Inflammatory macrophage (primary cell): ENCODE results near the gene UBE2E3.

Experiments
- DNase-seq, 2 donors: peaks; one replicate each; pipeline ENCODE4 v3.0.0-alpha.2; 2020 to 2022

UBE2E3 gene

GRCh38 chr2:180979749-180980105 is 678 bp upstream of the UBE2E3 start:
- DNase-seq, result no peak

GRCh38 chr2:180980943-180981911 is 822 bp downstream of the UBE2E3 start:
- peak; percentile 21 to 34 for DNase-seq

- DNase-seq, result peak; percentile 43 to 59
Measured at GRCh38 chr2:180983468-180984242, 3.2 kb downstream of the UBE2E3 start.

GRCh38 chr2:180985771-180986395 is 5.5 kb downstream of the UBE2E3 start:
- no peak for DNase-seq

GRCh38 chr2:180987146-180987545 is 6.7 kb downstream of the UBE2E3 start:
- no peak for DNase-seq

- DNase-seq, result no peak
Measured at GRCh38 chr2:180990337-180990736, 9.9 kb downstream of the UBE2E3 start.

GRCh38 chr2:180990794-180991193 is 10.4 kb downstream of the UBE2E3 start:
- DNase-seq, result no peak

GRCh38 chr2:180991361-180991760 is 11.0 kb downstream of the UBE2E3 start:
- no peak for DNase-seq

GRCh38 chr2:180991820-180992219 is 11.4 kb downstream of the UBE2E3 start:
- no peak for DNase-seq

- no peak for DNase-seq
Measured at GRCh38 chr2:180992994-180993393, 12.6 kb downstream of the UBE2E3 start.

GRCh38 chr2:180999274-180999964 is 19.0 kb downstream of the UBE2E3 start:
- peak in 1 of 2 donors; percentile 65 for DNase-seq

- DNase-seq, result no peak
Measured at GRCh38 chr2:181004647-181005325, 24.4 kb downstream of the UBE2E3 start.

GRCh38 chr2:181005326-181005655 is 24.9 kb downstream of the UBE2E3 start:
- DNase-seq, result no peak

- no peak for DNase-seq
Measured at GRCh38 chr2:181005809-181006208, 25.4 kb downstream of the UBE2E3 start.

- DNase-seq, result no peak
Measured at GRCh38 chr2:181007086-181007837, 26.9 kb downstream of the UBE2E3 start.

GRCh38 chr2:181008407-181008806 is 28.0 kb downstream of the UBE2E3 start:
- DNase-seq, result no peak

GRCh38 chr2:181021199-181021789 is 40.9 kb downstream of the UBE2E3 start:
- DNase-seq, result no peak

GRCh38 chr2:181022652-181023051 is 42.2 kb downstream of the UBE2E3 start:
- no peak for DNase-seq

GRCh38 chr2:181025004-181025403 is 44.6 kb downstream of the UBE2E3 start:
- DNase-seq, result no peak

- no peak for DNase-seq
Measured at GRCh38 chr2:181036445-181036844, 56.0 kb downstream of the UBE2E3 start.
